HepG2 (cell line): ENCODE results near the gene EMILIN3. TPM values are rescaled to one million over a fixed set of nuclear protein-coding genes. Genes with fewer than 3 reads are reported as not detected.

ENCODE experiments used
- BCL3 ChIP-seq: sonication (generic); formaldehyde crosslinking; IDR thresholded peaks from 2 replicates; pipeline ENCODE4 v1.5.1; 2020; ENCODE audit warnings: mild to moderate bottlenecking, missing genetic modification reagents, moderate library complexity
- FOXP4 ChIP-seq: sonication (generic); formaldehyde crosslinking; IDR thresholded peaks from 2 replicates; pipeline ENCODE4 v1.4.0; 2020; ENCODE audit warnings: missing genetic modification reagents
- HNRNPH1 ChIP-seq: fragments of 200-400 bp; formaldehyde crosslinking; optimal IDR thresholded peaks from 2 replicates; pipeline ENCODE3; 2017; ENCODE audit warnings: mild to moderate bottlenecking, low read depth, low read length
- SUZ12 ChIP-seq: fragments of 150-350 bp; IDR thresholded peaks from 2 replicates; pipeline ENCODE4 v1.6.1; 2014; ENCODE audit warnings: low read depth, low read length
- TSC22D2 ChIP-seq: sonication (generic); formaldehyde crosslinking; IDR thresholded peaks from 2 replicates; pipeline ENCODE4 v1.5.1; 2020; ENCODE audit warnings: missing genetic modification reagents, mild to moderate bottlenecking, borderline replicate concordance
- ZFP37 ChIP-seq: sonication (generic); formaldehyde crosslinking; IDR thresholded peaks from 2 replicates; pipeline ENCODE4 v1.4.0; 2020; ENCODE audit warnings: missing genetic modification reagents, borderline replicate concordance
- ZNF207 ChIP-seq: fragments of 450-650 bp; IDR thresholded peaks from 2 replicates; pipeline ENCODE4 v1.6.1; 2016; ENCODE audit warnings: antibody characterized with exemption, borderline replicate concordance
- ZNF318 ChIP-seq: sonication (generic); formaldehyde crosslinking; IDR thresholded peaks from 2 replicates; pipeline ENCODE4 v1.4.0; 2020; ENCODE audit warnings: mild to moderate bottlenecking, missing genetic modification reagents
- ZNF33A ChIP-seq: sonication (generic); formaldehyde crosslinking; IDR thresholded peaks from 2 replicates; pipeline ENCODE4 v1.5.1; 2020; ENCODE audit warnings: missing genetic modification reagents, mild to moderate bottlenecking, moderate library complexity, borderline replicate concordance
- ZNF577 ChIP-seq: sonication (generic); formaldehyde crosslinking; IDR thresholded peaks from 2 replicates; pipeline ENCODE4 v1.4.0; 2020; ENCODE audit warnings: mild to moderate bottlenecking, low read depth, missing genetic modification reagents, borderline replicate concordance
- ZNF614 ChIP-seq: IDR thresholded peaks from 2 replicates; pipeline ENCODE4 v1.6.1; 2018; ENCODE audit warnings: missing biosample characterization, missing genetic modification reagents, inconsistent platforms, borderline replicate concordance
- ZNF747 ChIP-seq: sonication (generic); formaldehyde crosslinking; IDR thresholded peaks from 2 replicates; pipeline ENCODE4 v1.8.1; 2023; ENCODE audit warnings: missing genetic modification reagents, mild to moderate bottlenecking, borderline replicate concordance
- polyA plus RNA-seq, 8 experiments: library from polyadenylated mRNA; depleted of rRNA in 3 of 8; stranded (reverse) in 7 of 8; unstranded in 1 of 8; fragments of >200 nt; fragmentation: Illumina TruSeq in 4 of 8; extraction: Trizol in 4 of 8; gene quantifications; 2 replicates each; pipeline versions ENCODE4 v1.2.1 to v1.2.3, GENCODE V29; 2011 to 2016; ENCODE audit warnings: low read depth in 4 of 8, missing spikeins in 1 of 8, mixed read lengths in 1 of 8; ENCODE audit not compliant: insufficient read depth in 1 of 8
- total RNA-seq, 5 experiments: library from RNA; depleted of rRNA; stranded (reverse); fragments of >200 nt; fragmentation: Illumina TruSeq; extraction: Trizol; gene quantifications; 2 replicates each; pipeline ENCODE4 v1.2.3, GENCODE V29; 2016; ENCODE audit warnings: low read depth in 1 of 5

The EMILIN3 gene
- total and polyA plus RNA-seq, 2 of the 13 experiments (the other 11 are each of a cell fraction or from before 2014, with no cell fraction given), result 0.25 to 0.29 TPM

GRCh38 chr20:41340327-41341055, 26.1 kb downstream of the EMILIN3 start, which contains the start of gene LPIN3 (continued):
- TF ChIP-seq ZNF318 (CRISPR knock-in tag) (0 out of 2 replicates have a peak, but pooled peaks have one; percentile 30), FOXP4 (CRISPR knock-in tag) (no peak), ZNF207 (no peak), BCL3 (peak; percentile 59; the same call in 1 of the 2 replicates), TSC22D2 (CRISPR knock-in tag) (no peak; the same call in 1 of the 2 replicates), ZNF33A (CRISPR knock-in tag) (no peak), ZNF614 (CRISPR knock-in tag) (no peak; the same call in 1 of the 2 replicates), SUZ12 (no peak), ZNF577 (CRISPR knock-in tag) (no peak), ZNF747 (no peak), HNRNPH1 (no peak), ZFP37 (no peak)
